Measurements from ENCODE around the gene NDRG4. TPM values are rescaled to one million over a fixed set of nuclear protein-coding genes. Genes with fewer than 3 reads are reported as not detected.

The NDRG4 gene
- total RNA-seq, 1 donor from 2014 or later, result 22.6 TPM

DNA sequence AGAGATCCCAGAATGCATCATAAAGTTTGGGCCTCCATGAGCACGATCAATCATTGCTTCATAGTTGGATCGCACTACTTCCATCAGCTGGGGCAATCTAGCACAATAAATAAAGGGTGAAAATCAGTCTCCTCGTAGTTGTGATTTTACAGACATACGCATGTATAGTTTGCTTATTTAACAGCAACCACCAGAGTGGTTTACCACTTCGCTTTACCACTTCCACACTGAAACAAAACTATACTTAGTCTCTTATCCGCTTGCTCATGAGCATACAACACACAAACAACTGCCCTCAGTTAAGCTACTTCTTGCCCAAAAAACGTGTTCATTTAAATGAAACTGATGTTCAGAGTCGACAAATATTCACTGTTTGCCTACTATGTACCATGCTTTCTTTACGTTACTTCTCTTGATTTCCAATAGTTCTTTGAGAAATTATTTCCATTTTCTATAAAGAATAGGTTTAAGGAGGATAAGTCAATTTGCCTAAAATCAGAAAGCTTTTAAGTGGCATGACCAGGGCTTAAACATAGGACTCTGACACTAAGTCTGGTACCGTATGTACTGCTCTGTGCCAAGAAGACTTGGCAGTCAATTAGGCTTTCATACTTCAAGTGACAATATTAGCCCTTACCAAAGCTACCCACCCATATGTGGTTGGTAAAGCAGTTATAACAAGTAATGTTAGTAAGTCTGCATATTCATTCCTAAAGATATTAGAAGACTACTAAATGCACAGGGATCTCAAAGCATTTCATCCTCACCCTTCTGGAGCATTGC, 37.4 kb downstream of the NDRG4 start:
- no peak for DNase-seq (ENCODE audit: low spot score)

DNA sequence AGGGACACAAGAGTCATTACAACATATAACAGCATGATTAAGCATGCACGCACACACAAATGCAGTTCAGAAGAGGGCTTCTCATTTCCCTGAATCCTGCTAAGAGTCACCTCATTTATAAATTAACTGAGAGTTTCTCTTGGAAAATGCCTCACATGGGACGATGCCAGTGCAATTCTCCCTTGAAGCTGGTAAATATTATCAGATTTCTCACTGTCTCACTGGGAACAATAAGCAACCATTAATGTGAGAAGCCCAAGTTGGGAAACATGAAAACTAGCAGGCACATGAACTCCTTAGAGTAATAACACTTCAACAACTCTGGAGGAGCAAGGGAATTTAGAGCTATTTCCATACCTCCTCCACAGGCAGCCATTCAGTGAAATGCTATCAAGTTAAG, 41.8 kb downstream of the NDRG4 start:
- DNase-seq (ENCODE audit: low spot score), result no peak

DNA sequence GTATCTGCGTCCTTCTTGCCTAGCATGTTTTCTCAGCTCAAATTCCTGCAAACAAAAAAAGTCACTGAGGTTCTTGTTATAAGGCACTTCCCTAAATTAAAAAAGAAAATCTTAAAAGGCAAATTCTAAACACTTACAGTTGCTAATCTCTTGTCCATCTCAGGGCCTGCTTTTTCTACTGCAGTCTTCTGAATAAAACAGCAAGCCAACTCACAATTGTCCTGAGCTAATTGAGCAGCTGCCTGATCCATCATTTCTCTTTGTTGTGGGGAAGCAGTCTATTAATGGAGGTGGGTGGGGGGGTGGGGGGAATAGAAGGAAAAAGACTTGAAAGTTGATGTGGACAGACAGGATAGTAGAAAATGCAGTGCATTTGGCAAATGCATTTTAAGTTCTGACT, 42.3 kb downstream of the NDRG4 start:
- DNase-seq (ENCODE audit: low spot score), result no peak

DNA sequence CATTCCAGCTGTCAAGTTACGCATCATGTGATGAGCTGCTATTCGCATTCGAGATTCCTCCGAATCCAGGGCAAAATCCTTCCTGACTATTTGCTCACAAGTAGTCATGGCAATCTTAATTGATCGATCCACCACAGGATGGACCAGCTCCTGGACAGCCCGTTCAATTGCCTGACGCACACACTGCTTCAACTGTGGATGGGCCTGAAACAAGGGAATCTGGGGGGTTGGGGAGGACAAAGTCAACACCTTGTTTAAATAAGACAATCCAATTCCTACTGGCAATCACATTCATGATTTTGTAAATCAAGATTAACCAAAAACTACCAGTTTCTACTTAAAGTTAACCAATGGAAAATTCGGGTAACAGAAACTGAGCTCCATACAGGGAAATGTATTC, 43.7 kb downstream of the NDRG4 start:
- DNase-seq (ENCODE audit: low spot score), result no peak

DNA sequence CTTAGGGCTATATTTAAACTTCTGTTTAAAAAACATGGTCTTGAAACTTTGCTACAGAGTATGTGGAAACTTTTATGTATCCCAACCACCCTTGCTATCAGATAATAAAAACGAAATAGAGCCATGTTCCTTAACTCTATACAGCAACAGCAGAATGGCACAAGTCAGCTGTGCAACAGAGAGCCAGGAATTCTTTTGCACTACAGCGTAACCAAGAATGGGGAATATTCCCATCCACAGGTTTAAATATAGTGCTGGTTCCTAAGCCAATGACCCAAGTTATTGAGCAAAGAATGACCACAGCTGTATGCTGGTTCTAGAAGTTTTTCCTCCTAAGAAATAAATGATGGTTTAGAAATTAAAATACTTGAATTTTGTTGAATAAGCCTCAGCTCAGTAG, 48.4 kb downstream of the NDRG4 start:
- DNase-seq (ENCODE audit: low spot score), result no peak

DNA sequence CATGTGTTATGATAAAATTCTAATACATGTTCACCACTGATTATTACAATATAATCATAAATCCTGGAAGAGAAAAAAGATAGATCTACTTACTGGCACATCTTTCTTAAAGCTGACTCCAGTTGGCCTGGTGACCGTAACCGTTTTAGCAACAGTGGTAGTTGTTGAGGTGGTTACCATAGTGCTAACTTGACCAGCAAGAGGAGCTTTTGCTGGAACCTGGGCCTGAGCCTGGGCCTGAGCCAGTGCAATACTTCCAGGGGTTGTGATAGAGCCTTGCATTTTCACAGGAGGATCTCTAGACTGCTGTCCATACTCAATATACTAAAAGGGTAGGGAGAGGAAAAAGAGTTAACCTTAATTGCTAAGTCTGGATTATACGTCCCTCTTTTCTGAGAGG, 51.6 kb downstream of the NDRG4 start:
- no peak for DNase-seq (ENCODE audit: low spot score)

DNA sequence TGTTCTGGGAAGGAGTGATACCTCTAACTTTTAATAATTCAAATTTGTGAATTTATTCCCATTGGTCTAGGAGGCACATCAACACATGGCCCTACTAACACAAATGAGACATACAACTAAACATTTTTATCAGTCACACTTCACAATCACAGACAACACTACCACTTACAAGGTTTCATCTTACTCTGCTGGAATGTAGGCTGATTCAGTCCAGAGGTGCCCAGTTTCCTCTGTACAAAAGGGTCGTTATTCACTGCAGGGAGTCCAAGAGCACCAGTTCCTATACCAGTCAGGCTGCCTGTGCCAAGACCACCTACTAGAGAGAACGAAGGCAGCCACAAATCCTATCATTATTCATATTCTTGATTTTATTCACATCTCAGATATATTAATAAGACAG, 56.7 kb downstream of the NDRG4 start:
- DNase-seq (ENCODE audit: low spot score), result no peak

Other genes starting within 250 kb of the NDRG4 start
- gene PRSS54, start 205.1 kb upstream of the NDRG4 start, total RNA-seq (ENCODE audit: insufficient read depth, low replicate concordance), result 0.72 TPM
- gene GINS3, start 107.7 kb upstream of the NDRG4 start, total RNA-seq (ENCODE audit: insufficient read depth, low replicate concordance), result 7.2 TPM
- gene SETD6, start 15.4 kb downstream of the NDRG4 start, total RNA-seq (ENCODE audit: insufficient read depth, low replicate concordance), result 7.9 TPM
- gene CNOT1, start 129.7 kb downstream of the NDRG4 start, total RNA-seq (ENCODE audit: insufficient read depth, low replicate concordance), result 58.0 TPM
- gene SLC38A7, start 184.6 kb downstream of the NDRG4 start, total RNA-seq (ENCODE audit: insufficient read depth, low replicate concordance), result 4.6 TPM
- gene GOT2, start 234.2 kb downstream of the NDRG4 start, total RNA-seq (ENCODE audit: insufficient read depth, low replicate concordance), result 6.7 TPM

Measured in umbilical cord (tissue), 2 donors.